ENCODE results near the gene PCP4L1.
"Not testable (repeated sequence)": the region's sequence is repeated elsewhere in the genome, so short reads cannot be mapped to it uniquely, and the experiment has no call there.

The PCP4L1 gene

DNA sequence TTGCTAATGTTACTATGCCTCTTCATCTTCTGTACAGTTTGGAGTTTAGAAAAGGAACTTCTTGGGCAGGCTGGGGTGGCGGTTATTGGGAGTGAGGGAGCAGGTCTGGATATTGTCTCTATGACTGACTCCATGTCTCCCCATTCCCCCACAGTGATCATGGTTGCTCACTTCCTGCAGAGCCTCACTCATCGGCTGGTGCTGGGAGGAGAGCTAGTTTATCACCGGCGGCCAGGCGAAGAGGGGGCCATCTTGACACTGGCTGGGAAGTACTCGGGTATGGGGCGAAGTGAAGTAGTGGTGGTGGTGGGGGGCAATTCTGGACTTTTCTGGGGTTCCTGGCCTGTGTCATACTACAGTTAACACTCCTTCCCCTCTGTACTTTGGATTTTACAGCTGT lies 30.5 kb upstream of the PCP4L1 start:
- no peak for DNase-seq (ENCODE audit: low read depth in 3 of 3)

DNA sequence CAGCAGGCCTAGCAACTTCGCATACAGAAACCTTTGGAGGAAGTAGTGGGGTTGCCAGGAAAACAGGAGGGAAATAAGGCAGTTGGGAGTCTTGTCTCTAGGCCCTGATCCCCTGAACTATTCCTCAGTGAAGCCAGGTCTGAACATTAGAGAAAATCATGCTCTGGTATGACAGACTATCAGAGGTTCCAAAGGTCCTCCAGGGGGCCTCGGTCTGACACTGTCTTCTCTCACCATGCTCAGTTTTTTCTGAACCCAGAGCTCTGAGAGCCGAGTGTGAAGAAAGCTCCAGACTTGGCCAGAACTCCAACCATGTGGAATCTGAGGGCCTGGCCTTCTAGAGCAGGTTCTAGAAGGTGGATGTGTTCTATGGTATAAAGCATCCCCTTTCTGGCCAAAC lies 28.6 kb upstream of the PCP4L1 start:
- DNase-seq (ENCODE audit: low read depth in 3 of 3), result no peak

DNA sequence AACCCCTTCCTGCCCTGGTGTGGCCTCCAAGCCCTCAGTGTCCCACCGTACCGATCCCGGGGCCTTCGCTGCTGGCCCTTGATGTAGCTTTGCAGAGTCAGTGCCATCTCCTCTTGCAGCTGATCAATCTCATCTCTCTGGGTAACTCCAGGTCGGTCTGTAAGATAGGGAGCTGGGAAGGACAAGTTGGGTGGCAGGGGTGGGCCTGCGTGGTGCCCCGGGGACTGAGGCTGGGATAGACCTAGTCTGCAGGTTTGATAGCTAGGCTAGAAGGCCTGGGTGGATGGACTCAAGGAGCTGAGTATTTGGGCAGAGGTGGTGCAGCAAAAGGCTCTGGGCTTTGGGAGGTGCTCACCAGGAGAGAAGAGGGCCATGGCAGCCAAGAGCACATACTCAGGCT lies 27.8 kb upstream of the PCP4L1 start:
- DNase-seq (ENCODE audit: low read depth in 3 of 3), result no peak

DNA sequence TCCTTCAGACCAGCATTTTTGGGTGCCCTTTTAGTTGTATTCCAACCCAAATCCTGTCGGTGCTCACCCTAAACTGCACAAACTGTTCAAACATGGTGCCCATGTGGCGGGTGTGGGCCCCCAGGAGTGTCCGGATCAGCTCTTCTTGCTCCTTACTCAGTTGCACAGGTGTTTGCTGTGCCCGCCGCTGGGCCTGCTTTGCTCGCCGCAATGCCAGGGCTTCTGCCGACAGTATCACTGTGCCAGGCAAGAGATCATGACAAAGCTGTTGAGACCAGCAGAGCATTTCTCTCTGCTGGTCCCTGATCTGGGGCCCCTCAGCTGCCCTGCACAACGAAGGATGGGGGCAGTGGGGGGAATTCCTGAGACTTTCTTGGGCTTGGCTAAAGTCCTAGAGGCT lies 25.4 kb upstream of the PCP4L1 start:
- DNase-seq (ENCODE audit: low read depth in 3 of 3), result no peak

DNA sequence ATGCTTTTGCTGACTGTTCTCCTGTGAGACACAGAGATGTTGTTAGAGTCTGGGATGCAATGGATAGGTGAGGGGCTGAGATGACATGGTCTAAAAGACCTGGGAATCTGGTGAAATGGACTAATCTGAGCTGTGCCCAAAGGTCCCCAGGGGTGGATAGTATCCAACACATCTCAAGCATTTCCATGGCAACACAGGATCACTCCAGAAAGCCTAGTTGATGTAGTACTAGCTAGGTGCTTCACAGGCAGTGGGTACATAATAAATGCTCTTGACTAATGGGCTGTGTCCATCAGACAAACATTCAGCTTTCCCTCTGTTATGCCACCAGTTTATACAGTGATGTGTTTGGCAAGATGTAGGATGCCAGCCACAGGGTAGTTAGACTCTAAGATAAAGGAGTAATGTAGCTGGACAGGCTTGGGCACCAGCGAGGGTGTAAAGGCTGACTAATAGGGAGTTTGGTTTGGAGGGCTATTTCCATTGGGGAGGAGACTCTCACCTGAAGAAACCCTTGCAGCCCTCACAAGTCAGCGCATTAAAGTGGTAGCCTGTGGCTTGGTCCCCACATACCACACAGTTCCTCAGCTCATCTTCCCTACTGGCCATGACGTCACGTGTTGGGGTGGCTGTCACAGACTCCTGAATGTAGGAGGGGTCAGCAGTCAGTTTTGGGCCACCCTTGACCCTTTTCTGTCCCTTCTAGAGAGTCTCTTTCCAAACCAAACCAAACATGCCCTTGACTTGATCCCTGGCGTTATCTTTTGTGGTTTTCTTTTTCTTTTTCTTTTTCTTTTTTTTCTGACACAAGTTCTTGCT lies 22.4 kb upstream of the PCP4L1 start:
- no peak for DNase-seq (ENCODE audit: low read depth in 3 of 3)

DNA sequence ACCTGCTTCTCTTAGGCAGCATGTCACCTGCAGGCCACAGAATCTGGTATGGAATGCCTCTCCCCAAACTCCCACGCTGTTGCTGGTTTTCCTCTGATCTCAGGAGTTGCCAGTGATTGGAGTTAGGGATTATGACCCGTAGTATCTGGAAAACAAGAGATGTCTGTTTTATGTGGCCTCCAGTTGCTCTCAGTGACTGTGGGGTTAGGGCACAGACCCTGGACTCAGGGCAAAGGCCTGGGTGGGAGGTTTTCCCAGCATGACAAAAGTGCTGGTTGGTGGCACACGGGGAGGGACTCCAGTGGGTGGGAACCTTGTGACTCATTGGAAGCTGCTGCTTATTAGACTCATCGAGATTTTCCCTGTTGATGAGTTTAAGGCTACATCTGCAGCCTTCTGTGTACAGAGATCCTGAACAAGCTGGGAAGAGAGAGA lies 20.5 kb upstream of the PCP4L1 start, which contains the start of gene NR1I3:
Gene NR1I3 (minus strand): TSS at position 165 of the 435 bp plus-strand sequence. CDS start 1,638 bp downstream, outside the sequence.
- DNase-seq (ENCODE audit: low read depth in 3 of 3), result no peak

DNA sequence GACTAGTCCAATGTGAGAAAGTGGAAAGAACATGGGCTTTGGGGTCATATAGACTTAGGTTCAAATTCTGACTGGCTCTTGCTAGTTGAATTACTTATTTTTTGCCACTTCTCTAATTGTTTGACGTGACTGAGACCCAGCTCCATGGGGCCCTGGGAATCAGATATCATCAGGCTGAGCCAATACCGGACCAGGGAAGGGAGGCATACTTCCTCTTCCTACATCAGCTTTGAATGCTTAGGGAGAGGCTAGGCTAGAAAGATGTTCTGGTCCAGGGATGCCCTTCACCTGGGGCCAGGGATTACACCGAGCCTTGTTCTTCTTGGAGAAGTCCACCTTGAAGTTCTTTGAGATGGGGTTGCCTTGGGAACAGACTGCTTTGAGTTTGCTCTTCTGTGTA lies 16.9 kb upstream of the PCP4L1 start:
- no peak for DNase-seq (ENCODE audit: low read depth in 3 of 3)

DNA sequence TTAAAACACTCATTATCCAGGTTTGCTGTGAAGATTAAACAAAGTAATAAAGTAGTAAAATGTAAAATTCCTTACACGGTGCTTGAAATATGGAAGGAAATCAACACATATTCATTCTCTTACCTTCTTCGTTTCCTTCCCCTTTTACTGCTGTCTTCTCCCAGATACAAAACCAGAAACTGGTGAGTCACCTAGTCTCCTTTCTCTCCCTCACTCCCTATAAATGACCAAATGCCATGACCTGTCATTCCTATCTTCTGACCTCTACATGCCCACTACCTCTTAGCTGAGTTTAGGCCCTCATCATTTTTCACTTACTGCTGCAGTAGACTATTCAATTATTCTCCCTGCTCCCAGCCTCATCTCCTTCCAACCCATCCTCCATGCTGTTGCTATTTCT lies 16.2 kb upstream of the PCP4L1 start:
- DNase-seq (ENCODE audit: low read depth in 3 of 3), result no peak

DNA sequence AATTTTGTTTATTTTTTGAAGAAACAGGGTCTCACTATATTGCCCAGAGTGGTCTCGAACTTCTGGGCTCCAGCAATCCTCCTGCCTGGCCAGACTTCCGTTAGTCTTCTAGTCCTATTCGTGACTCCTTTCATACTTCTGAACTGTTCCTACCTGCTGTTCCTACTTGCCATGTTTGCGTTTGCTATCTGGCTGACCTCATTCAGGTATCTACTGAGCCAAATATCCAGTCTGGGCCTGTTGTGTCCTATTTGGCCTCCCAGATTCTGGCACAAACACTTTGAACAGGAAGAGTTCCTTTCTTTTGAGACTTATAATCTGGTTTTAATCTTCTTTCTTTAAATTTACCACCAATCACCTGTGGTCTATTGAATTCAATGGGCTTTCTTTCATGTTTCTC lies 13.7 kb upstream of the PCP4L1 start:
- DNase-seq (ENCODE audit: low read depth in 3 of 3), result no peak

DNA sequence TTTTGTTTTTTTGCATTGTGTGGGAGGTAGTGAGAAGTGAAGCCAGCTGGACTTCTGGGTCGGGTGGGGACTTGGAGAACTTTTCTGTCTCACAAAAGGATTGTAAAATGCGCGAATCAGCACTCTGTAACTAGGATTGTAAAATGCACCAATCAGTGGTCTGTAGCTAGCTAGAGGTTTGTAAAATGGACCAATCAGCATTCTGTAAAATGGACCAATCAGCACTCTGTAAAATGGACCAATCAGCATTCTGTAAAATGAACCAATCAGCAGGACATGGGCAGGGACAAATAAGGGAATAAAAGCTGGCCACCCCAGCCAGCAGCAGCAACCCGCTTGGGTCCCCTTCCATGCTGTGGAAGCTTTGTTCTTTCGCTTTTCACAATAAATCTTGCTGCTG lies 8.4 kb upstream of the PCP4L1 start:
- not testable (repeated sequence) for DNase-seq (ENCODE audit: low read depth in 3 of 3)

DNA sequence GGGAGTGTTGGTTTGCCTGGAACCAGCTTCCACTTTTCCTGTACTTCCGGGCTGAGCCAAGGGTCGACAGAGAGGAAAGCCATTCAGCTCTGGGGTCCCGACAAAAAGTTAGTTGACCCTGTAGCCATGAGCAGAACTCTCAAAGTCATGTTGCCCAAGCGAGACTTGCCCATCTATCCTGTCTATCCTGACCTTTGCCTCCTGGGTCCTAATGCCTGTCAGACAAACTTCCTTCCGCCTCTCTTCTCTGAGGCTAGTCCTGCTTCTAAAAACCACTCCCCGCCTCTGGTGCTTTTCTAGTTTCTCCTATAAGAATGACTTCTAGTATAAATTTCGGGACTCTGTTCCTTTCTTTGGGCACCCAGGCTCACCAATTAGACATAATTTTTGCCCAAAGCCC lies 7.7 kb upstream of the PCP4L1 start:
- DNase-seq (ENCODE audit: low read depth in 3 of 3), result no peak

DNA sequence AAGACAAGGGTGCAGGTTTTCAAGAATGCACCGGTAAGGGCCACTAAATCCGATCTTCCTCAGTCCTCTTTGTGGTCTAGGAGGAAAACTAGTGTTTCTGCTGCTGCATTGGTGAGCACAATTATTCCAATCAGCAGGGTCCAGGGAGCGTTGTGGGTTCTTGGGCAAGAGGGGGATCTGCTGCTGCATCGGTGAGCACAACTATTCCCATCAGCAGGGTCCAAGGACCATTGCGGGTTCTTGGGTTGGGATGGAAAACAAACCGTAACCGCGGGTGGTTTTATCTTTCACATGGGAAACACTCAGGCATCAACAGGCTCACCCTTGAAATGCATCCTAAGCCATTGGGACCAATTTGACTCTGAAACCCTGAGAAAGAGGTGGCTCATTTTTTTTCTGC lies 7.0 kb upstream of the PCP4L1 start:
- no peak for DNase-seq (ENCODE audit: low read depth in 3 of 3)

DNA sequence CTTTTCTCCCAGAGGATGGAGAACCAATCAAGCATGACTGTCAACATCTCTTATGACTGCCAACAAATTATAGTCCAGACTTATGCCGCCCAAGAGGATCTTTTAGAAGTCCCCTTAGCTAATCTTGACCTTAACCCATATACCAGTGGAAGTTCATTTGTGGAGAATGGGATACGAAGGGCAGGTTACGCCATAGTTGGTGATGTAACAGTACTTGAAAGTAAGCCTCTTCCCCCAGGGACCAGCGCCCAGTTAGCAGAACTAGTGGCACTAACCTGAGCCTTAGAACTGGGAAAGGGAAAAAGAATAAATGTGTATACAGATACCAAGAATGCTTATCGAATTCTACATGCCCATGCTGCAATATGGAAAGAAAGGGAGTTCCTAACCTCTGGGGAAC lies 3.2 kb upstream of the PCP4L1 start:
- not testable (repeated sequence) for DNase-seq (ENCODE audit: low read depth in 3 of 3)

DNA sequence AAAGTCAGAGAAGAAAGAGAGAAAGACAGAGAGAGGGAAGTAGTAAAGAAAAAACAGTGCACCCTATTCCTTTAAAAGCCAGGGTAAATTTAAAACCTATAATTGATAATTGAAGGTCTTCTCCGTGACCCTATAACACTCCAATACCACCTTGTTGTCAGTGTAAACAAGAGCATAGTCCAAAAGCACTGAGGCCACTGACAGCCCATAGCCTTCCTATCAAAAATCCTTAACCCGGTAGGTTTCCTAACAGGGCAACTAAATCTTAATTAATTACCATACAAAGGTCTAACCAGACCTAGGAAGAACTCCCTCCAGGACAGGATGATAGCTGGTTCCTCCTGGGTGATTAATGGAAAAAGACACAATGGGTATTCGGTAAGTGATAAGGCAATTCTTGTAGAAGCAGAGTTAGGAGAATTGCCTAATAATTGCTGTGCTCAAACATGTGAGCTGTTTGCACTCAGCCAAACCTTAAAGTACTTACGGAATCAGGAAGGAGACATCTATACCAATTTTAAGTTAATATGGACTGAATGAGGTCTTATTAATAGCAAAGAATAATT lies 2.5 kb upstream of the PCP4L1 start:
- not testable (repeated sequence) for DNase-seq (ENCODE audit: low read depth in 3 of 3)

DNA sequence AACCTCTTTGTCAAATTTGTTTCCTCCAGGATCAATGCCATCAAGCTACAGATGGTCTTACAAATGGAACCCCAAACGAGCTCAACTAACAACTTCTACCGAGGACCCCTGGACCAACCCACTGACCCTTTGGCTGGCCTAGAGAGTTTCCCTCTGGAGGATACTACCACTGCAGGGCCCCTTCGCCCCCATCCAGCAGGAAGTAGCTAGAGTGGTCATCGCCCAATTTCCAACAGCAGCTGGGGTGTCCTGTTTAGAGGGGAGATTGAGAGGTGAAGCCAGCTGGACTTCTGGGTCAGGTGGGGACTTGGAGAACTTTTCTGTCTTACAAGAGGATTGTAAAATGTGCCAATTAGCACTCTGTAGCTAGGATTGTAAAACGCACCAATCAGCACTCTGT lies 1.4 kb upstream of the PCP4L1 start:
- DNase-seq (ENCODE audit: low read depth in 3 of 3), result not testable (repeated sequence)

DNA sequence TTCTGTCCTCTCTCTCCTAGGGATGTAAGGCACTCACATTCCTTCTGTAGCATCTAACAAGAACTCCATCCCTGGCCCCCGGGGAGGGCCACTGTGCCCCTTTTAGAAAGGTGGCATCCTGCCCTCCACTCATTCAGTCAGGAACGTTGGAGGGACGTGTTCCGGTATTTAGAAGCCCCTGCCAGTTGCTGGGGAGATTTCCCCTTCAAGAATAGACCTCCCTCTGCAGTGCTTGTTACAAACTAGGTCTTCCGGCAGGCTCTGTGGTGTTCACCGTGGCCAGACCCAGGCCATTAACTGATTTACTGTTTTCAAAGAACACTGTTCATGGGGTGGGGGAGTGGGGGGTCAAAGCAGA lies 779 bp downstream of the PCP4L1 start:
- no peak for DNase-seq (ENCODE audit: low read depth in 3 of 3)

DNA sequence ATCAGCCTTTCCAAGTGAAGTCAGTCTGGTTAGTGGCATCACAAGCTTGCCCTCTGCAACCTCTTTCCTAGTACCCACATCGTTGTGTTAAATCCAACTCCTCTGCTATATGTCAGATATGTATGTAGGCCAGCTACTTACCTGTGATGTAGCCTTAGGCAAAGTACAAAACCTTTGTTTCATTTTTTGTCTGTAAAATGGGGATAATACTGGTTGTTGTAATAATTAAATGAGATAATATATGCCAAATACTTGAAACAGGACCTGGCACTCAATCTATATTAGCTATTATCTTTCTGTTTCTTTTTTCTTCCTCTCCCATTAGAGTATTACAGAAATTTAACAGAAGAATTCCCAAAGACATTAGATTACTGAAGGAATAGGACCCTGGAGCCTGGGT lies 1.2 kb downstream of the PCP4L1 start:
- DNase-seq (ENCODE audit: low read depth in 3 of 3), result no peak

DNA sequence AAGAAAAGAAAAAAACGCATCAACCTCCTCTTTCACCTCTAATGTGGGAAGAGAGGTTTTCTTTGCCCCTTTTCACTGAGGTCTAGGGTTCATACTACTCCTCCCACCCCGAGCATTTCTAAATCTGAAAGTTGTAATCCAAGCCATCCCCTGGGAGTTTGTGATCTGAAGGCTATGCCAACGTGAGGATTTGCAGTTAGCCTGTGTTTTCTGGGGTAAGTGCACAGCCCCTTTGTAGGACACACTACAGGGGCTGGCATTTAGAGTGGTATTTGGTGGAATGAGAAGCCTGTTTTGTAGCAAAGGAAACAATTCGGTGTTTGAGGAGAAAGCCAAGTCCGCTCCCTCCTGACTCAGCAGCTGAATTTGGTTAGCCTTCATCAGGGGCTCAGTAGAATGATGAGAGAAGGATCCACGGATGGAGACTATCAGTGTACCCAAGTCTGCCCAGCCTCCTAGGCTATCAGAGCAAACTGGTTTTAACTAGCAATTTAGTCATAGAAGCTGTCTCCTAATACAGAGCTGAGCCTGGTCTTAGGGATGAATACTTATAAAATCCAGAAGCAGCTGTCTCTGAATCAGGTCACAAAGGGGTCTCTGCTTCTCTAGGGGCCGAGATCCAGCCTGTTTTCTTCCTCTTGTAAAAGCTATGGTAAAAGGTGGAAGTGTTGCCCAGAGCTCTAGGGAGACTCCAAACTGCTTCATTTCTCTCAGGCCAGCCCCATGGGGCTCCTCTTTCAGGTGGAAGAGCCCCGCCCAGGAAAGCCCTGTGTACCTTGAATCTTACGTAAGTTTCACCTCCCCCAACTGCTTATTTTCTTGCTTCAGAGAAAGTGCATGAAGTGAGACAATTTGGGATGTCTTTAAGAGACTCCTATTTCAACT lies 2.1 kb downstream of the PCP4L1 start:
- DNase-seq (ENCODE audit: low read depth in 3 of 3), result no peak

DNA sequence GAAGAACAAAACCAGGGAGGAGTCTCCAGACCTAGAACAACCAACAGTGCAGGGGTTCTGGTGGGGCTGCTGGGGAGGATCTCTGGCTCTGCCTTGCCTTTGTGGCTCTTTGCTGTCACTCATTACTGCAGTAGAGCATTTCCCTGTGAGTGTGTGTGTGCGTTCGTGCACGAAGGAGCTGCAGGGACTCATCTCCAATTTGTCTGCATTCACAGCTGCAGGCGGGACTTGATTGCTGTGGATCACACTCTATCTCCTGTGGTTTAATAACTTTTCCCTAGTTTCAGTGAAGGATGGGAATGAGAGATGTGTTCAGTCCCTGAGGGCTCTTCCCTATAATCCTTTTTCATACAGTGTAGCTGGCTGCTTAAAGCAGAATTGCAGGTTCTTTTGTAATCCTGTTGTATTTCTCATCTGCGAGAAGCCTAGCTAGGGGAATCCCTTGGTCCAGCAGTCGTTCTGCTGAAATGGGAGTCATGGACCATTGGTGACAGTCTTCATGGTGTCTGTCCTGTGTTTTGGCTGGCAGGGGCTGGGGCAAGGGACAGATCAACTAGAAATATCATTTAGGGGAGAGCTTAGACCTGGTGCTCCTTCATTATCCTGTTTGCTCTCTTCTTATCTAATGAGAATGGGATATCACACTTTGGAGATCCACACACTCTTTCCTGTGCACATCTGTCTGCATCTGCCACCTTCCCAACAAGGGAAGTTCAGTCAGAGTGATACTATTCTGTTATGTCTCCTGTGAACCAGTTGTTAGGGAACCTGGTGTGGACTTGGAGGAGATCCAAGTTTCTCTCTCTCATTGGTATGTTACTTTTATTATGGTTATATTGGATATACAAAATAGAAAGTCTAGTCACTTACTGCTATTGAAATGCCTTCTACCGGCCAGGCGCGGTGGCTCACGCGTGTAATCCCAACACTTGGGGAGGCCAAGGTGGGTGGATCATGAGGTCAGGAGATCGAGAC lies 3.0 kb downstream of the PCP4L1 start:
- DNase-seq (ENCODE audit: low read depth in 3 of 3), result no peak

DNA sequence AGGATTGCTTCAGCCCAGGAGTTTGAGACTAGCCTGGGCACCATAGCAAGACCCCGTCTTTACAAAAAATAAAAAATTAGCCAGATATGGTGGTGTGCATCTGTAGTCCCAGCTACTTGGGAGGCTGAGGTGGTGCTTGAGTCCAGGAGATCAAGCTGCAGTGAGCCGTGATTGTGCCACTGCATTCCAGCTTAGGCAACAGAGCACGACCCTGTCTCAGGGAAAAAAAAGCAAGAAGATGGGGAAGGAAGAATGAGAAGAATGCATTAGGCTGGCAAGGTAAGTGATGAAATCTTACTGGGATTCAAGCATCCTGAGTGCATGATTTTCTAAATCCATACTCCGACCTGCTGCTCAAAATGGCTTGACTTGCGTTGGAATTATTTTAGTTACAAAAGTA lies 6.8 kb downstream of the PCP4L1 start:
- no peak for DNase-seq (ENCODE audit: low read depth in 3 of 3)

DNA sequence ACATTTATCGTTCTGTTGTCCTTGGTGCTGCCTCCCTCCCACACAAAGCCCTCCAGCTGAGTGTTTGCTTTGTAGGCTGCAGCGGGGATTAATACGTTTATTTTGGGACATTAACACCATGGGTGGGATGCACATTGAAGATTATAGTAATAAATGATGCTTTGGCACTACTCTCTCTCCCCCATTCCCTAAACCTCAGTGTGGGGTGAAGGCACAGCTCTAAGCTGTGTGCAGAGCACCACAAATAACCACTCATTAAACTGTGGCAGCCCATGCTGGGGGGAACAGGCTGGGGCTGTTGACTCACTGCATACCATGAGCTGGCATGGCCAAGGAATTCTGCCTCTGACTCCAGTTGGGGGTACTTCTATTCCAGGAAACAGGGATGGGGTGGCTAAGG lies 7.7 kb downstream of the PCP4L1 start:
- no peak for DNase-seq (ENCODE audit: low read depth in 3 of 3)

Data from stimulated activated CD4-positive, alpha-beta T cell treated with anti-CD3 and anti-CD28 coated beads, TNF-alpha, amount 100 ng/mL, for 48 hours (primary cell).